Lung (tissue), 12 donors: ENCODE results near the gene ANKRD6. TPM values are rescaled to one million over a fixed set of nuclear protein-coding genes. Genes with fewer than 3 reads are reported as not detected.
A peak's percentile ranks its signal among the peaks of the same experiment; 100 is the strongest.
"Not testable (repeated sequence)": the region's sequence is repeated elsewhere in the genome, so short reads cannot be mapped to it uniquely, and the experiment has no call there.

Experiments used
- ATAC-seq: fragments of 200-7000 bp; cut with Tn5 transposase; one replicate; pipeline ENCODE4 v1.9.1; 2020; ENCODE audit warnings: moderate number of reproducible peaks; ENCODE audit not compliant: insufficient read depth, low FRiP score
- DNase-seq, 3 donors: peaks; one replicate each; pipeline ENCODE4 v3.0.0-alpha.2; 2013 to 2017
- H3K27ac ChIP-seq, 2 donors: one replicate each; pipeline ENCODE4 v1.5.1; 2013; ENCODE audit warnings: mild to moderate bottlenecking in 2 of 2, moderate library complexity in 2 of 2, control low read depth in 1 of 2, inconsistent platforms in 1 of 2, low read depth in 1 of 2, low read length in 1 of 2
- H3K27me3 ChIP-seq, 3 donors: one replicate each; pipeline ENCODE4 v1.5.1; 2013; ENCODE audit warnings: low read length in 2 of 3; ENCODE audit not compliant: control insufficient read depth in 3 of 3, insufficient read depth in 3 of 3
- H3K36me3 ChIP-seq, 4 donors: one replicate each; pipeline ENCODE4 v1.5.1; 2013; ENCODE audit warnings: low read length in 4 of 4, mild to moderate bottlenecking in 1 of 4, moderate library complexity in 1 of 4; ENCODE audit not compliant: control insufficient read depth in 4 of 4, insufficient read depth in 4 of 4
- H3K4me1 ChIP-seq, 5 donors: one replicate each; pipeline ENCODE4 v1.5.1; 2013; ENCODE audit warnings: low read length in 5 of 5, mild to moderate bottlenecking in 2 of 5, moderate library complexity in 1 of 5; ENCODE audit not compliant: control insufficient read depth in 5 of 5, insufficient read depth in 5 of 5
- H3K4me3 ChIP-seq: one replicate; pipeline ENCODE4 v1.5.1; 2013; ENCODE audit warnings: mild to moderate bottlenecking, control low read depth, moderate library complexity
- H3K9ac ChIP-seq, 2 donors: one replicate each; pipeline ENCODE4 v1.5.1; 2013; ENCODE audit warnings: low read length in 2 of 2, control low read depth in 1 of 2; ENCODE audit not compliant: insufficient read depth in 1 of 2
- H3K9me3 ChIP-seq, 4 donors: one replicate each; pipeline ENCODE4 v1.5.1; 2013; ENCODE audit warnings: low read length in 3 of 4, mild to moderate bottlenecking in 1 of 4, moderate library complexity in 1 of 4; ENCODE audit not compliant: control insufficient read depth in 4 of 4, insufficient read depth in 3 of 4
- WGBS, 2 donors: extraction: QIAGEN DNeasy Blood & Tissue Kit; methylation state at CpG; one replicate each; pipeline ENCODE4 v1.1.7; 2013; 5-methylcytosine and 5-hydroxymethylcytosine counted together
- polyA plus RNA-seq, 2 donors: library from polyadenylated mRNA; stranded (reverse); fragments of 200-250 nt; gene quantifications; one replicate each; pipeline ENCODE4 v1.2.1, GENCODE V29; 2013
- total RNA-seq, 2 donors: library from RNA; depleted of rRNA in 1 of 2; stranded (reverse); fragments of >200 nt in 1 of 2; gene quantifications; one replicate each; pipeline ENCODE4 v1.2.1, GENCODE V29; 2014 to 2021
- TF ChIP-seq, protein P1 (sequence below): IDR thresholded peaks from 2 replicates; pipeline ENCODE4 v1.5.1; 2012; ENCODE audit warnings: mild to moderate bottlenecking; ENCODE audit errors: control extremely low read depth, extremely low read depth
- donor health status: control.
- donor health status: control.
- donor health status: Bipolar disorder and iron deficiency.
- donor health status: healthy.
- donor health status: DM: yes; HTN: yes; CAD: no.

The ANKRD6 gene
- total and polyA plus RNA-seq, 4 donors = 4.4 to 29.4 (median 16.0) TPM

DNA sequence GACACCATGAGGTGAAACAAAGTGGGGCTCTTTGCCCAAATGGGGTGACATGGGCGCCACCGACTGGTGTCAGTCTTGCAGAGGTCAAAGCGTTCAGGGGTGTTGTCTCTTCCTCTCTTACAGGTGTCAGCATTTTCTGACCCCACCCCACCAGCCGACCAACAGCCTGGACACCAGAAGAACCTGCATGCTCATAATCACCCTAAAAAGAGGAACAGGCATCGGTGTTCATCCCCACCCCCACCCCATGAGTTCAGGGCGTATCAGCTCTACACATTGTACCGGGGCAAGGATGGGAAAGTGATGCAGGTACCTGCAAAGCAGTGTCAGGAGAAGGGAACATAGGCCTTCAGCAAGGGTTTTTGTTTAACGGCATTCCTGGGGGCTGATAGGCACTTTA is 190.8 kb downstream of the ANKRD6 start:
- Histone ChIP-seq H3K4me3 (no peak overlapping the region), H3K36me3 (peaks cover 0 to 18% (median 6%) of the 10 kb centered on the region in 4 donors), H3K27ac (no peak overlapping the region), H3K9me3 (no peaks in the 10 kb centered on the region), H3K4me1 (peaks cover 0 to 1% (median 0%) of the 10 kb centered on the region in 5 donors), H3K27me3 (no peaks in the 10 kb centered on the region), H3K9ac (no peak overlapping the region)
- WGBS, 2 donors = 85 to 88% methylated on average over 8 of the region's 8 CpGs
- DNase-seq = no peak
- no peak for ATAC-seq
- TF ChIP-seq, protein P1, sequence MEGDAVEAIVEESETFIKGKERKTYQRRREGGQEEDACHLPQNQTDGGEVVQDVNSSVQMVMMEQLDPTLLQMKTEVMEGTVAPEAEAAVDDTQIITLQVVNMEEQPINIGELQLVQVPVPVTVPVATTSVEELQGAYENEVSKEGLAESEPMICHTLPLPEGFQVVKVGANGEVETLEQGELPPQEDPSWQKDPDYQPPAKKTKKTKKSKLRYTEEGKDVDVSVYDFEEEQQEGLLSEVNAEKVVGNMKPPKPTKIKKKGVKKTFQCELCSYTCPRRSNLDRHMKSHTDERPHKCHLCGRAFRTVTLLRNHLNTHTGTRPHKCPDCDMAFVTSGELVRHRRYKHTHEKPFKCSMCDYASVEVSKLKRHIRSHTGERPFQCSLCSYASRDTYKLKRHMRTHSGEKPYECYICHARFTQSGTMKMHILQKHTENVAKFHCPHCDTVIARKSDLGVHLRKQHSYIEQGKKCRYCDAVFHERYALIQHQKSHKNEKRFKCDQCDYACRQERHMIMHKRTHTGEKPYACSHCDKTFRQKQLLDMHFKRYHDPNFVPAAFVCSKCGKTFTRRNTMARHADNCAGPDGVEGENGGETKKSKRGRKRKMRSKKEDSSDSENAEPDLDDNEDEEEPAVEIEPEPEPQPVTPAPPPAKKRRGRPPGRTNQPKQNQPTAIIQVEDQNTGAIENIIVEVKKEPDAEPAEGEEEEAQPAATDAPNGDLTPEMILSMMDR = no peak

DNA sequence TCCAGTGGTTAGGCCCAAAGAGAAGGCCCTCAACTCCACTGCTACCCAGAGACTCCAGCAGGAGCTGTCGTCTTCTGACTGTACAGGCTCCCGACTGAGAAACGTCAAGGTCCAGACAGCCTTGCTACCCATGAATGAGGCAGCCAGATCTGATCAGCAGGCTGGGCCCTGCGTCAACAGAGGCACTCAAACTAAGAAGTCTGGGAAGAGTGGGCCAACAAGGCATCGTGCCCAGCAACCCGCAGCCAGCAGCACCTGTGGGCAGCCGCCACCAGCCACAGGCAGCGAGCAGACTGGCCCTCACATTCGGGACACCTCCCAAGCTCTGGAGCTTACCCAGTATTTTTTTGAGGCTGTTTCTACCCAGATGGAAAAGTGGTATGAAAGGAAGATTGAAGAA is 197.5 kb downstream of the ANKRD6 start:
- Histone ChIP-seq H3K27me3 (no peaks in the 10 kb centered on the region), H3K36me3 (peaks cover 0 to 20% (median 12%) of the 10 kb centered on the region in 4 donors), H3K27ac (no peak overlapping the region), H3K4me1 (peaks cover 0 to 1% (median 0%) of the 10 kb centered on the region in 5 donors), H3K9ac (no peak overlapping the region), H3K9me3 (no peaks in the 10 kb centered on the region), H3K4me3 (no peak overlapping the region)
- TF ChIP-seq, protein P1 = no peak
- 85 to 97% methylated on average over 9 of the region's 9 CpGs for WGBS, 2 donors
- no peak for ATAC-seq
- DNase-seq = no peak

DNA sequence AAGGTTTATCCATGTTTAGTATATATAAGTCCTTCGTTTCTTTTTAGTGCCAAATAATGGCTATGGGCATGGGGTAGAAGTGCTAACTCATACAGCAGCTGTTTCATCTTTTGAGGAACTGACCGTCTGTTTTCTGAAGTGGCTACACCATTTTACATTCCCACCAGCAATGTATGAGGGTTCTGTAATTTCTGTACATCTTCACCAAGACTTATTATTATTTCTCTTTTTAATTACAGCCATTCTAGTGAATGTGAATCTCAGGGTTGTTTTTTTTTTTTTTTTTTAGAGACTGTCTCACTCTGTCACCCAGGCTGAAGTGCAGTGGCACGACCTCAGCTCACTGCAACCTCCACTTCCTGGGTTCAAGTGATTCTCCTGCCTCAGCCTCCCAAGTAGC is 203.5 kb downstream of the ANKRD6 start:
- H3K9ac ChIP-seq, H3K27me3 ChIP-seq, H3K9me3 ChIP-seq, ATAC-seq, DNase-seq, H3K27ac ChIP-seq, H3K4me3 ChIP-seq: not testable (repeated sequence)
- H3K36me3 ChIP-seq = peaks cover 2 to 18% (median 6%) of the 10 kb centered on the region in 4 donors
- peaks cover 0 to 13% (median 3%) of the 10 kb centered on the region in 5 donors for H3K4me1 ChIP-seq
- 93 to 97% methylated on average over 3 of the region's 3 CpGs for WGBS, 2 donors

DNA sequence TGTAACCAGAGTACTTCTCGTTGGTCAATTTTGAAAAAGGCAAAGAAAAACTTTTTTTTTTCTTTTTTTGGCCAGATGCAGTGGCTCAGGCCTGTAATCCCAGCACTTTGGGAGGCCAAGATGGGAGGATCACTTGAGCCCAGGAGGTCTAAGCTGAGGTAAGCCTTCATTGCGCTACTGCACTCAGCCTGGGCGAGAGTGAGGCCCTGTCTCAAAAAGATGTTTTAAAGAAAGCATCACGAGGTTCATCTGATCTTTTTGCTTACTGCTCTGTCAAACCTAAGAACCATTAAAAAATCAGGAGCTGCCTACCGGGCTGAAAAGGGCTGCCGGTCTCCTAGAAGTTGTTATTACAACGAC is 205.0 kb downstream of the ANKRD6 start:
- ATAC-seq = no peak
- peak in 1 of 3 donors; percentile 3 for DNase-seq
- no peaks in the 10 kb centered on the region for H3K9me3 ChIP-seq
- peak overlapping the region; percentile 84 for H3K4me3 ChIP-seq
- peaks cover 2 to 23% (median 6%) of the 10 kb centered on the region in 4 donors for H3K36me3 ChIP-seq
- WGBS, 2 donors = 15 to 24% methylated on average over 7 of the region's 7 CpGs
- no peaks in the 10 kb centered on the region for H3K27me3 ChIP-seq
- TF ChIP-seq, protein P1 = no peak
- H3K9ac ChIP-seq = peak overlapping the region; percentile 20 to 61
- peaks cover 0 to 13% (median 3%) of the 10 kb centered on the region in 5 donors for H3K4me1 ChIP-seq
- peak overlapping the region; percentile 94 to 96 for H3K27ac ChIP-seq
